Stimulated activated CD4-positive, alpha-beta T cell treated with anti-CD3 and anti-CD28 coated beads, TNF-alpha, amount 100 ng/mL, for 24 hours (primary cell): Measurements from ENCODE around the gene DHX9.

Source experiments
- DNase-seq, 3 experiments: peaks; one replicate each; pipeline ENCODE4 v3.0.0-alpha.2; 2020; ENCODE audit warnings: low read depth in 3 of 3

The DHX9 gene

DNA sequence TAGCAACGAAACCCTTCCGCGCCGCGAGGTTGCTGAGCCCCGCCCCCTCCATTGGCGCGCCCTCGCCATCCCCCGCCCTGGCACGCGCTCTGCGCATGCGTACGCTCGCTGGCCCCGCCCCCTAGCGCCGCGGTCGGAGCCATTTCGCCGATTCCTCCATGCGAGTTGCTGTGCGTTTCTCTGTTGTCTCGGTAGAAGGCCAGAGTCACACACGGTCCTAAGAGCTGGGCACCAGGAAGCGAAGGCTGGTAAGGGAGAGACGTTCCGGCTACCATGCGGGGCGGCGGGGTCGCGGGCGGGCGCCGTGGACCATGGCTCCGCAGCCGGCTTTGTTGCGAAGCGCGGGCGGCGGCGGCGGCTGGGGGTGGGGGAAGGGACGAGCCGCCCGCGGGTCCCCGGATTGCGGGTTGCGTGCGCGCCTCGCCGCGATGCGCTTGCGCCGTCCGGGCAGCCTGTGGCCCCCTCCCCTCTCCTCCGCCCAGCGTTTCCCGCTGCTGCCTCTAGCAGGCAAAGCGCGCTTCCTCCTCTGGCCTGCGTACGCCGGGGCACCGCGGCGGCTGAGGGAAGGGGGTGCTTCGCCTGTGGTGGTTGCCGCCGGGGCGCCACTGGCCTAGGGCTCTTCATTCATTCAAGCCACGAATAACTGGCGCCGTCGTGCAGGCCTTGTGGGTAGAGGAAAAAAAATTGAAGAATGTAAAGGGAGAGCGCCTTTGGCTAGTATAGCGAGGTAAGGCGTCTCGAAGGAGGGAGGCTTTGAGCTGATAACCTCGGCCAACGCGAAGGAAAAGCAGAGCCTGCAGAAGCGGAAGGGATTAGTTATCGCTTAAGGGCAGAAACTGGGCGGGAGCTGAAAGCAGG is at the start of gene DHX9:
Gene DHX9, plus strand, starts transcription at position 139 of the 858 bp plus-strand sequence. CDS start 3,220 bp downstream, outside the sequence.
- DNase-seq = peak; percentile 89 to 92 (median 92)

DNA sequence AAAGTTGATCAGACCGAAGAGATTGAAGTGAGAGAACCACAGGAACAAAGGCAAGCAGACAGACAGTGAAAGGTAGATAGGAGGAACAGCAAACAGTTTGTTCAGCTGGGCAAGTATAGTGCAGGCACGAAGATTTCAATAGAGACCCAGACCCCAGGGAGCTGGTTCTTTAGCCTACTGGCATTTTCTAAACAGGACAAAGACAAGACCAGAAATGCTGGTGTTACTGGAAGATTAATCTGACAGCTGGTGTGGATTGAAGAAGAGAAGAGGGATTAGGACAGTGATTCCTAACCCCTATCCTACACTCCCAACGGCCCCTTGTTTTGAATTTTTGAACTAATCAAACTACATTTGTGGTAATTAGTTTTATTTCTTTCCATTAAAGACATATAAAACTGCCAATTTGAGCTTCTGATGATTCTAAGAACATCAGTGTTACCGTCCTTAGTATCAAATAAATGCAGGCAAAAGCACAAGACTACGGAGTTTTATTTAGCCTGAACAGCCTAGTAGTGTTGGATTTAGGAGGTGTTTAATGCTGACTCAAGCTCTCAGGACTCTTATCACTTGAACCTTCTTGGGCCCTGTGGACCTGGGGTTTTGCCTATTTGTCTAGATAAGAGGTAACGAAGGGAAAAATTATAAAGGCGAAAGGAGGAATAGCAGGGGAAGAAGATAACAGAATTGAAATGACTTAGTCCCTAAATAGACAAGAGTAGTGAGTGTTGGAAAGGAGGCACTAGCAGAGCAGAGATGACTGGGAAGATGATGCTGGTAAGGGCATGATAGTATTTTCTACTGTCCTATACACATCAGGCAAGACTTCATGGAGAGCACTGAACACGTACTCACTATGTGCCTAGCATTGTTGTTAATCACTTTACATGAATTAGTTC is 47.6 kb upstream of the DHX9 start:
- no peak for DNase-seq

DNA sequence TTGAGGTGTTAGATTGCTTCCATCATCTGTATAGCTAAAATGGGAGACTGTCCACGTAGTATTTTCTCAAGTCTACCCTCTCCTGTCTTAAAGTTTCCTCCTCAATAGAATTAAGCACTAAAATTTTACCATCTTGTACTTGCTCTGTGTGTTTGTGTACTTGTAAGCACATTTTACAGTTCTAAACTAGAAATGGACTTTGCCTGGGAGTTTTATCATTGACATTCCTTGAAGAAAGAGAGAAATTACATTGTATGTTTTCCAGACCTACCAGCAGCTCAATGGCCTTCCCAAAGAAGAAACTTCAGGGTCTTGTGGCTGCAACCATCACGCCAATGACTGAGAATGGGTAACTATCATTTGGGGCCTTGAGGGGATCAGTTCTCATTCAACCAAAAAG is 45.1 kb upstream of the DHX9 start:
- no peak for DNase-seq

DNA sequence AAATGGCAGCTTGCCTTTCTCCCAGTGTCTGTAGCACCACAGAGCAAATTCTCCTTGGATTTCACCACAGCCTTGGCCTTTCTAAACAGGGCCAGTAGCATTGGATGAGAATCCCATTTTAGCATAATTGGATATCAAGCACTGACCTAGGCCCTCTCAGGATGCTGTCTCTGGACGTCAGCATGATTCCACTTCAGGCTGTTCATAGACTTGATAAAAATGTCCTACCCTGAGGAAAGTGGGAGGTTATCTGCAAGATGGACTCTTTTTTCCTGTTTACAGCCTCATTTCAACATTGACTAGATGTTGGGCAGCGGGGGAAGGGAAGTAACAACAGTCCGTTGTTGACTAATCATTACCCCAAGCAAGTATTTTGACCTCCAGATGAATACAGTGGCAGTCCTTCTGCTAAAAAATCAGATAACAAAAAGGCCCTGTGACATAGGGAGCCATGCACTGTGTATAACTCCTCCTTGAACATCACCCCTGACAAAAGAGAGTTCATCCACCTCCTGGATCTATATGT is 44.4 kb upstream of the DHX9 start:
- no peak for DNase-seq

DNA sequence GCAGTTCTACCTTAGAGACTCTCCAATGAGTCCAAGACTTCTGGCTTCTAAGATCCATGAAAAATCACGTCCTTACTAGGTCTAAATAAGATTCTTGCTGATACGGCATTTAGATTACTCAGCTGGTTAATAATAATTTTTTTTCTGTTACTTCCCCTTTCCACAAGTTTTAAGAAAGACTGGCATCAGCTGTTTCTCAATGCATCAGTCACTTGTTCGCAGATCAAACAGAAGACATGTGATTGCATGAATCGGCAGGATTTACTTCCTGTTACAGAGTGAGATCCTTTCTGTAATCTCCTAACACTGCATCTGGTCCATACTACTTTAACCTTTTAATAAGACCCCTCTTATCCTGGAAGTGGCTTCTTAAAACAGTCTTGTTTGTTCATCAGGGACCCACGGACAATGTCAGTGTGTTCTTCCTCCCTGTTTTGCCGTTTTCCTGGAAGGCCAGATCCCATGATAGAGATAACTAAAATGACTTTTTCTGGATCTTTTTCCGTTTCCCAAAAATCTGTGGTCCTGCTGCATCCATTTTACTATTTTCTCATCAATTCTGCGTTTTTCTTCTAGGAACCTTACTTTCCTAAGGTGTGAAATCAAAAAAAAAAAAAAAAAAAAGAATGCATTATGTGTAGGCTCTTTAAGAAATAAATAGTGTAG is 43.5 kb upstream of the DHX9 start:
- no peak for DNase-seq

DNA sequence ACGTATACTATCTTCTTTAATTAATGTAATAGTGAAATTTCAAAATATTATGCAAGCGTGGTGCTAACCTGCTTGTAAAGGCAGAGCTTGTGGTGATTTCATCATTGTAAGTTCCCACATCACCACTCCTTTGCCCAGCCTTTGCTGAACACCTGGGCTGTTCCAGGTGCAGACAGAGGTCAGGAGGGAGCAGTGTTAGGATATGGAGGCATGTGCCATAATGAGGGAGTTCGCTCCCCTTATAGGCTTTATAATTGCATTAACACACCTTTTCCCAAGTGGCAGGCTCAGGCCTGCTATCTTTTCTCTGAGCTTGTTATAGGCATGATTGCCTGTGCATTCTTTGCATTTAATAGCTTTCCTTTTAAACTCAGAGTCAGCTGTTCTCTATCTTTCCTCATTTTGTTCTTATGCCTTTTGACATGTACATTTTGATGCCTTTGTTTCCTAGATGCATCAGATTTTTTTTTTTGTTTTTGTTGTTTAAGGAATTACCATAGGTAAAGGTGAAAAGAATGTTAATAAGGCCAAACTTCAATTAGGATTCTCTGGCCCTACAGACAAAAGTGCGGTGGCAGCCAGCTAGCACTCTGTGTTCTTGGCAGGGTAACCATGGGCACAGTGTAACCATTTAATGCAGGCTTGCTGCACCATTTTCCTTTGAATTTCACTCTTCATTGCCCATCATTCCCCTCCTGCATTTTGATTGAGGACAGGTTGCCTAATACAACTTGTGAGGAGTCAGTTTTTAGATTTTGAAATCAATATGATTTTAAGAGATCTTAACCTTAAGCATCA is 36.9 kb upstream of the DHX9 start:
- no peak for DNase-seq

DNA sequence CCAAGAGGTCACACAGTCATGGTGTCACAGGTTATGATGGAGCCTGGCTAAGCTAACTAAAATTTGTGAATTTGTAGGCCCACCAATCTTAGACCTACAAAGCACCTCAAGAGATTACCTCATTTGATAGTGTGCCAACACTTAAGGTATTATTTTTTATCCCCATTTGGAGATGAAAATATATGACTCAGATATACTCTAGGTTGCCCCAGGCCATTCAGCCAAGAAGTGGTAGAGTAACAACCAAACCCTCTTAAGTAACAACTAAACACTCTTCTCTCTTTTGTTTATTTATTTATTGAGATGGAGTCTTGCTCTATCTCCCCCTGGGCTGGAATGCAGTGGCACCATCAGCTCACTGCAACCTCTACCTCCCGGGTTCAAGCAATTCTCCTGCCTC is 35.3 kb upstream of the DHX9 start:
- no peak for DNase-seq

DNA sequence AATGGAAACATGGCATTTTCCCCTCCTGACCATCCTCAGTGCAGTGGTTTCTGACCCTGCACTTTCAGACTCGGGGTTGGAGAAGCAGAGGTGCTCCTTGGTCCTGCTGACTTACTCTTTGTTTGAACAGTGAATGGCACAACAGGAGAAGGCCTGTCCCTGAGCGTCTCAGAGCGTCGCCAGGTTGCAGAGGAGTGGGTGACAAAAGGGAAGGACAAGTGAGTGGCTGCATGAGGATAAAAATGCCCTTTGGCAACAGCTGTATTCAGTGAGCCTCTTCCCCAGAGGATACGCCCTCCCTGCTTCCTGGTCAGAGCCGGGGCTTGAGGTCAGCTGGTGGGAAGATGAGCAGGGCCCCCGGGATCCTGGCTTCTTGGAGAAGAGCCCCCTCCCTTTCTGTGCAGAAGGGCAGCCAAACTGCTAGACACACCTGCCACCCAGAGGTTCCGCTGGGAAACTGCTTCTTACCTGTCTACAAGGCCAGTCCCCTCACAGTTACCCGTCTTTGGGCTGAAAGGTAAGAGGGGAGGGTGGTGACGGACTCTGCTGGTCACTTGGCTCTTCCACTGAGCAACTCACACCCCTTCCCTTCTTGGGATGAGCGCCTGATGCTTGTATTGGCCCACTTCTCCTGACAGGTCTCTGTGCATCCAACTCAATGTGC is 33.0 kb upstream of the DHX9 start:
- DNase-seq = no peak

DNA sequence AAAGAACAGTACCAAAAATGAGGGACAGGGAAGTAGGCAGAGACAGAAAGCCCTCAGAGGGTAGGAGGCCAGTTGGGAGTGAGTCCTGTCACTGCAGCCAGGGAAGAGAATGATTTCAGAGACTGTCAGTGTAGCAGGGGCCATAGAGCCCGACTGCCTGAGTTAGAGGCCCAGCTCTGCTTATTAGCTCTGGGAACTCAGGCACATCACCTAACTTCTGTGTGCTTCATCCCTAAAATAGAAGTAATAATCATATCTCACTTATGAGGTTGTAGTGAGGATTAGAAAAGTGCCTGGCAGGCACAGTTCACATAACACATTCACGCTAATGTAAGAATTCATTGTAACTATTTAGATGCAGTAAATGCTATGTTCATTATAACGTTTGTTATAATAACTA is 31.2 kb upstream of the DHX9 start:
- DNase-seq = no peak

DNA sequence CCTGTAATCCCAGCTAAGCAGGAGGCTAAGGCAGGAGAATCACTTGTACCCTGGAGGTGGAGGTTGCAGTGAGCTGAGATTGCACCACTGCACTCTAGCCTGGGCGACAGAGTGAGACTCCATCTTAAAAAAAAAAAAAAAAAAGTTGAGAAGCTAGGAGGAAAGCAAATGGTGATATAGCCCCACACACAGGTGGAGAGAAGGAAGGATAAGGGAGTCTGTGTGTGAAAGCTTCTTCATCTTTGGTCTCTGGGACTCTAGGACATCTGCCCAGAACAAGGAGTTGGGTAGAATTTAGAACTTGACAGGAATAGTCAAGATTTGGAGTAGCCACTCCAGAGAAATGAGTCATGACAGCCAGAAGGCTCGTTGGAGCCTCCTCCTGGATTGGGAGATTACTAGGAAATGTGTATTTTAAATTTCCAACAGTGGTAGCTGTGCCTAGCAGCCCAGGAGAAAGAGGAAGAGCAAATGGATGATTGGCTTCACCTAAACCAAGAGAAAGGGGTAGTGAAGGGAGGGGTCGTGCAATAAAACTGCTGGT is 29.7 kb upstream of the DHX9 start:
- no peak for DNase-seq

DNA sequence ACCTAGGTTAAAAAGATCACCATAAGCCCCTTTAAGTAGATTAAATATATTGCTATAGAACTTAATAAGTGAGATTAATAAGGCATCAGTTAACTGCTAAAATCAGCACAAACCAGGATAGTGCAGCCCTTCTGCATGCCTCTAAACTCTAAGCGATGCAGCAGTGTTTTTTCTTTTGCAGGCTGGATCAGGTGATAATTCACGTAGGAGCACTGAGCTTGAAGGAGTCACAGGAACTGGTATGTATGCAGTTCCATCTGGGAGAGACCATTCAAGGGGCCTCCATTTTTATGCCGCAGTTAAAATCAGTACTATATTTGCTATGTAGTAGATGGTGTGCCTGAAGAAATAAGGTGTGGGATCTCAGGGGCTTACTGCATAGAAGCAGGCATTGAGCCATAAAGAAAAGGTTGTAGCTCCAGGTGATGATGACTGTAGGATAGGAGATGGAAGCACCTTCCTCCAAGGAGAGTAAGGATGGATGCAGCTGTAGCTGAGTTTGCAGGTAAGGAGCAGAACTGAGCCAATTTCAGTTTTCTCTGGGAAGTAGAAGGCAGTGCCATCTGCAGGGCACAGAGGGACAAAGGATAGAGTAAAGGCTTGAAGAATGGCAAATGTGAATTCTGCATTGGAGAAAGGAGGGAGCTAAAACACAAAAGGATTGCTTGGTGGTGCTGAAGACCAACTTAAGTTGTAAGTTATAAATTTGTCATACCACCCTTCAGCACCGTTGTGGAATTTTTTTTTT is 27.0 kb upstream of the DHX9 start:
- no peak for DNase-seq

DNA sequence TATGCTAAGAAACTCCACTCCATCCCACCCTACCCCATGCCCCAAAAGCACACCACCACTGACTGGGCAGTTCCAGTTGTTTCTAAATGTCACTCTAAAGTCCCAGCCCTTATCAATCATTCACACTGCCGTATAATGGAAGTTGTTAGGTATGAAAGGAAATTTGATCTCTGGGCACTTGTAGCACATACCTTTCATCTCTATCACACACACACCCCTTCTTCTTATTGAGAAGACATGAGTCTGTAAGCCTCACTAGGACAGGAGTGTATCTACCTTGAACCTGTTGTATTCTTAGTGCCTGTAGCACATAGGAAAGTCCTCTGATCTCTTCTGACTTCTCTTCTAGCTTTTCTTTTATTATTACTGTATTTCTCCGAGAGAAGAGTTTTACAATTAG is 22.3 kb upstream of the DHX9 start:
- no peak for DNase-seq

DNA sequence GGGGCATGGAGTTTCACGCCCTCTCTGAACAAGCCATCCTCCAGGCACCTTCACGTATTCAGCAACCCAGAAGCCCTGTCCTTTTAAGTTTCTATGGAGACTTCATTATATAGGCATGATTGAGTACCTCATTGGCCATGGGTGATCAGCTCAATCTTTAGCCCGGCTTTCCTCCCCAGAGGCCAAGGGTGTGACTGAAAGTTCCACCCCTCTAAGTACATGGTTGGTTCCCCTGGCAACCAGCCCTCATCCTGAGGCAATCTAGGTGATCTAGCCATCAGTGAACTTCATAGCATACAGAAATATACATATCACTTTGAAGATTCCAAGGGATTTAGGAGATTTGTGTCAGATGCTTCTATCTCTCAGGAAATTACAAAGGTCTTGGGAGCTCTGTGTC is 21.3 kb upstream of the DHX9 start:
- DNase-seq = no peak

DNA sequence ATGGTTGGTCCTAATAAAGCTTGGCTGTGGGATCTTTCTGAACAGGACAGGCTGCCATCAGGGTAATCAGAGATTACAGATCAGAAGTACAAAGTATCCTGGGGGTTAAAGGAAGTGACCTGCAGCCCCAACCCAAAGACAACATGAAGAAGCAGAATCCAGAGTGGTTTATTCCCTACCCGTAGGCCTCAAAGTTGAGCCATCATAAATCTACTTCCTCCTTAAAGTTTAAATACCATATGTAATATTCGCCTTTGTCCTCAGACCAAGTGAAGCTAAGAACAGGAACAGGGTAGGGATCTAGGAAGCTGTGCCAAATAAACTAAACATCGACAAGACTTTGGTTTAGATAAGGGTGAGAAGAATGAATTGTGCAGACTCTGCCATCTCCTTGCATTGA is 15.9 kb upstream of the DHX9 start:
- DNase-seq = no peak

DNA sequence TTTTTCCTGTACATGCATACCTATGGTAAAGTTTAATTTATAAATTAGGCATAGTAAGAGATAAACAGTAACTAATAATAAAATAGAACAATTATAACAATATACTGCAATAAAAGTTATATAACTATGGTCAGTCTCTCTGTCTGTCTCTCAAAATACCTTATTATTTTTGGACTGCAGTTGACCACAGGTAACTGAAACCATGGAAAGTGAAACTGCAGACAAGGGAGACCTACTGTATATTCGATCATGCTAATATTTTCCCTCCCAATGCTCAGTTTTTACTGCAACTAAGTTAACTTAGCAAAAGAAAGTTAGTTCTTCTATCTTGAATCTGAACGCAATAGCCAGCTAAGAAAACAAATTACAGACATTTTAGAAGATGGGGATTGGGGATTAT is 12.3 kb upstream of the DHX9 start:
- DNase-seq = no peak

DNA sequence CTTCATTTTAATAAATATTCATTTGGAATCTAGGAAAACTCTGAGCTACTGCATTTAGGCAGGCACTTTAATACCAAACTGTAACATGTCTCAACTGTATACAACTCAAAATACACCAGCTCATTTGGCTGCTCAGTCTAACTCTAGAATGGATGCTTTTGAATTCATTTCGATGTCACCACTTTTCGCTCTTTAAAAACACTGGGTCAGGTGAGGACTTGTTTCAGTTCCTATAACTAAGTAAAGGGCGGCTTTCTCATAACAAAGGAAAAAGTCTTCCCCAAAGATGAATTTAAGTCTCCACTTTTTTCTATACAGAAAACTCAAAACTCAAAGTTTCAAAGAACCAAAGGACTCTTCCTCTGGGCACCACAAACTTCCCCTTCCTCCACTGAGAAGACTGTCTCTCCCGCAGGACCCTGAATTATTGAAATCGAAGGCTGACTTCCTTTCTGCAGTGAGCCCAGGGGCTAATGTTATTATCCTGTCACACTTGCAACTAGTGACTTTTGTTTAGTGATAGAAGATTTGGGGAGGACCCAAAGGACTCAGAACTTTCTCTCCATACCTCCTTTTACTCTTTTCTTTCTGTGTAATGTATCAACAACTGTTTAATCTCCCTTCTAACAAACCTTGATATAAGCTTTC is 9.7 kb upstream of the DHX9 start:
- no peak for DNase-seq

DNA sequence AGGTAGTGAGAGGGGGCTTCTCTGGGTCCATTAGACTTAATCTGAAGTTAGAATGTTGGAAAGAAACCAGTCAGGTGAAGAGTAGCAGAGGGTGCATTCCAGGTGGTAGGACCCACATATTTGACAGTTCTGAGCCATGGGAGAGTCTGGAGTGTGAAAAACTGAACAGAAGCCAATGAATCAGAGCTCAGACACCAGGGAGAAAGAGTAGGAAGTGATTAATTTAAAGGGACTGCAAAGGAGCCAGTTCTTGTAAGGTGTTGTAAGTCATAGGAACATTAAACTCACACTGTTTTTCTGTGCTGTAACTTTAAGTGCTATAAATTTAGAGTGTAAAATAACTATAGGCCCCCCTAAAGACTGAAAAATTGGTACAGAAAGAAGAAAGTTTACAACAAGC is 5.9 kb upstream of the DHX9 start:
- DNase-seq = no peak

DNA sequence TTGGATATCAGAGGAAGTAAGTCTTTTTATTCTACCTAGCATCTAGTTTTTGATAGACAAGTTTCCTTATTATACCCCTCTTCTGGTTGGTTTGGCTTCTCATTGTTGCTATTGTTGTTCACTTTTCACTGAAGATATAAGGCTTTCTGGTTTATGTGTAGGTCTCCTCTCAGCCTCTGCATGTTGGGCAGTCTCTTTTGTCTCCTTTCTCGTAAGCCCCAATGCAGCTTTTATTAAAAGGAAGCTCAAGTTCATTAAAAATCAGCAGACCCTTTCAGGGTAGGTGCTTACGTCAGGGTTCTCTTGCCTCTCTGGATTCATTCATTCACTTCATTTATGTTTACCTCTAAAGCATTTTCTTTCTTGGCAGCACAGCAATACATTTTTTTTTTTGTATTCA is 4.8 kb upstream of the DHX9 start:
- no peak for DNase-seq

DNA sequence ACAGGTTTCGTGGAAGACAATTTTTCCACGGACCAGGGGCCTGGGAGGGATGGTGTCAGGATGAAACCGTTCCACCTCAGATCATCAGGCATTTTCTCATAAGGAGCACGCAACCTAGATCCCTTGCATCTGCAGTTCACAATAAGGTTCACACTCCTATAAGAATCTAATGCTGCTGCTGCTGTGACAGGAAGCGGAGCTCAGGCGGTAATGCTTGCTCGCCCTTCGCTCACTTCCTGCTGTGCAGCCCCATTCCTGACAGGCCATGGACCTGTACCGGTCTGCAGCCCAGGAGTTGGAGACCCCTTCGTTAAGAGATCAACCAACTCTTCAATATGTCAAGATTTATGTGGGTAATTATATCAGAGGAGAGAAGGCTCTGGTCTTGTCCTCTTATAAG is 3.3 kb upstream of the DHX9 start:
- no peak for DNase-seq
